GM19351 (cell line): ENCODE measurements around the gene HIBCH.
A peak's percentile ranks its signal among the peaks of the same experiment; 100 is the strongest.
"Not testable (repeated sequence)": the region's sequence is repeated elsewhere in the genome, so short reads cannot be mapped to it uniquely, and the experiment has no call there.

Source experiments
- ATAC-seq: cut with Tn5 transposase; IDR thresholded peaks from one replicate; pipeline ENCODE4 v1.9.1; 2021; ENCODE audit warnings: mild to moderate bottlenecking, moderate library complexity; ENCODE audit not compliant: unreplicated experiment

Gene HIBCH

GRCh38 chr2:190311893-190312634 lies 7.6 kb downstream of the HIBCH start:
- no peak for ATAC-seq

- no peak for ATAC-seq
Measured at GRCh38 chr2:190308031-190308430, 11.6 kb downstream of the HIBCH start.

- peak; percentile 79 for ATAC-seq
Measured at GRCh38 chr2:190304404-190304803, 15.2 kb downstream of the HIBCH start.

GRCh38 chr2:190303647-190304046 lies 16.0 kb downstream of the HIBCH start:
- no peak for ATAC-seq

GRCh38 chr2:190302052-190302451 lies 17.6 kb downstream of the HIBCH start:
- ATAC-seq = no peak

- ATAC-seq = no peak
Measured at GRCh38 chr2:190301032-190301431, 18.6 kb downstream of the HIBCH start.

- ATAC-seq = not testable (repeated sequence)
Measured at GRCh38 chr2:190297880-190298279, 21.7 kb downstream of the HIBCH start.

GRCh38 chr2:190283783-190284182 lies 35.8 kb downstream of the HIBCH start:
- no peak for ATAC-seq

GRCh38 chr2:190280565-190281350 lies 38.9 kb downstream of the HIBCH start:
- no peak for ATAC-seq

GRCh38 chr2:190279256-190280134 lies 40.1 kb downstream of the HIBCH start:
- ATAC-seq = not testable (repeated sequence)

- no peak for ATAC-seq
Measured at GRCh38 chr2:190277234-190278112, 42.2 kb downstream of the HIBCH start.

GRCh38 chr2:190272457-190272842 lies 47.2 kb downstream of the HIBCH start:
- no peak for ATAC-seq

- no peak for ATAC-seq
Measured at GRCh38 chr2:190271783-190272456, 47.7 kb downstream of the HIBCH start.

GRCh38 chr2:190270298-190270697 lies 49.3 kb downstream of the HIBCH start:
- ATAC-seq = no peak

GRCh38 chr2:190269699-190270098 lies 49.9 kb downstream of the HIBCH start:
- not testable (repeated sequence) for ATAC-seq

- ATAC-seq = no peak
Measured at GRCh38 chr2:190267302-190267701, 52.3 kb downstream of the HIBCH start.

- no peak for ATAC-seq
Measured at GRCh38 chr2:190266314-190266713, 53.3 kb downstream of the HIBCH start.

GRCh38 chr2:190261851-190262250 lies 57.8 kb downstream of the HIBCH start:
- no peak for ATAC-seq

- ATAC-seq = no peak
Measured at GRCh38 chr2:190256087-190256486, 63.5 kb downstream of the HIBCH start.

- ATAC-seq = no peak
Measured at GRCh38 chr2:190255676-190256075, 64.0 kb downstream of the HIBCH start.
